Esophagus squamous epithelium (tissue), 4 donors: ENCODE results near the gene LIMS1.

Experiments used
- CTCF ChIP-seq, 6 experiments: fragments of 450-650 bp in 4 of 6; fragments of 200-600 bp in 2 of 6; sonication (generic) in 2 of 6; IDR thresholded peaks; one replicate each; pipeline ENCODE4 v1.5.1; 2016 to 2019; ENCODE audit warnings: antibody characterized with exemption in 6 of 6, mild to moderate bottlenecking in 4 of 6, moderate library complexity in 4 of 6
- POLR2A ChIP-seq, 4 donors: fragments of 450-650 bp; IDR thresholded peaks; one replicate each; pipeline ENCODE4 v1.6.1; 2017; ENCODE audit warnings: antibody characterized with exemption in 4 of 4, mild to moderate bottlenecking in 4 of 4, moderate library complexity in 3 of 4

GRCh38 chr2:108614659-108615058 lies 80.4 kb downstream of the LIMS1 start:
- TF ChIP-seq CTCF (IDR thresholded peaks at IDR 0.05), result no peak
- TF ChIP-seq POLR2A (IDR thresholded peaks at IDR 0.05), result no peak
